Forelimb muscle (tissue), 1 donor: Measurements from ENCODE around the gene GON7. TPM values are rescaled to one million over a fixed set of nuclear protein-coding genes. Genes with fewer than 3 reads are reported as not detected.
"Not testable (repeated sequence)": the region's sequence is repeated elsewhere in the genome, so short reads cannot be mapped to it uniquely, and the experiment has no call there.

ENCODE experiments used
- DNase-seq: peaks from one replicate; pipeline ENCODE4 v3.0.0-alpha.2; 2013; ENCODE audit warnings: low read depth
- polyA plus RNA-seq: library from polyadenylated mRNA; unstranded; fragments of 120-200 nt; gene quantifications from one replicate; pipeline ENCODE4 v1.2.1, GENCODE V29; 2013; ENCODE audit not compliant: insufficient read length

Gene GON7, protein sequence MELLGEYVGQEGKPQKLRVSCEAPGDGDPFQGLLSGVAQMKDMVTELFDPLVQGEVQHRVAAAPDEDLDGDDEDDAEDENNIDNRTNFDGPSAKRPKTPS
- polyA plus RNA-seq = 8.2 TPM

DNA sequence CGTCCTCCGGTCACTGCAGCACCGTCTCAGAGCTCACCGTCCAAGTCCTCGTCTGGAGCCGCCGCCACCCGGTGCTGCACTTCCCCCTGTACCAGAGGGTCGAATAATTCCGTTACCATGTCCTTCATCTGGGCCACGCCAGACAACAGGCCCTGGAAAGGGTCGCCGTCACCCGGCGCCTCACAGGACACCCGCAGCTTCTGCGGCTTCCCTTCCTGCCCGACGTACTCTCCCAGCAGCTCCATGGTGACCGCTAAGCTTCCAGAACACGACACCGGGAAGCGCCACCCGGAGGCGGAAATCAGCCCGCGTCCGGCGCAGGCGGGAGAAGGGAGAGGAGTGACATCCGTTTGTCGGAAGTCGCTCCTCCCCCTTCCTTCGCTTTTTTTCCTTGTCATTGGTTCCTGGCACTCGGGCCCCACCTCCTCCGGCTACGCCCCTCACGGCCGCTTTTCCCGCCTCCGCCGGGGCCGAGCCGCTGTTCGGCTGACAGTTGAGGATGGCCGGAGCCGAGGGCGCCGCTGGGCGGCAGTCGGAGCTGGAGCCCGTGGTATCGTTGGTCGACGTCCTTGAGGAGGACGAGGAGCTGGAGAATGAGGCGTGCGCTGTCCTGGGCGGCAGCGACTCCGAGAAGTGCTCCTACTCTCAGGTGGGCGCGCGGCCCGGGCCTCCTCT is at the start of gene GON7, which contains the start of gene UBR7:
Gene GON7 (minus strand): TSS at position 273 of the 675 bp plus-strand sequence. CDS start 28 bp downstream, at position 245.
Gene UBR7 (plus strand): TSS at position 464 of the 675 bp plus-strand sequence. CDS start 36 bp downstream, at position 500.
- DNase-seq = peak; percentile 95

DNA sequence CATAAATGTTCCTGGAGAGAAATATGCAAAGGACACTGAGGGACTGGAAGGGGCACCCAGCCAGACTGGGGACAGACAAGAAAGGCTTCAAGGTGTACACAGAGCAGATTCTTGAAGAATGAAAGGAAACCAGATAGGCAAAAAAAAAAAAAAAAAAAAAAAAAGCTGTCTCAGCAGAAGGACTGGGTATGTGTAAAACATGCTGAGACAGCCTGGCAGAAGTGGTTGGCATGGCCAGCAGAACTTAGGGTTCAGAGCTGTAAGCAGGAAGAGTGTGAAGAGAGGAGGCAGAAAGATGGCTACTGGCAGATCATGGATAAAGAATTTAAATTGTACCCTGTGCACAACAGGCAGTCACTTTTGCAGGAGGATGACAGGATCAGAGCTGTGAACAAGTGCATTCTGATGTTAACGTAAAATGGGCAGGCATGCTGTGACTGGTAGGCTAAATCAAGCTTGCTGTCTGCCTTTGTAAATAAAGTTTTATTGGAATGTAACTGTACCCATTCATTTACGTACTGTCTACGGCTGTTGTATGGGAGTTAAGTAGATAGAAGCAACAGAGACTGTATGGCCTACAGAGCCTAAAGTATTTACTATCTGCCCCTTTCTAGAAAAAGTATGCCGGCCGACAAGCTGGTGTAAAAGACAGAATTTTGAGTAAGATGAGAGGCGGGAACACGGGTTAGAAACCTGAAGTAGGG is 42.4 kb upstream of the GON7 start:
- no peak for DNase-seq

DNA sequence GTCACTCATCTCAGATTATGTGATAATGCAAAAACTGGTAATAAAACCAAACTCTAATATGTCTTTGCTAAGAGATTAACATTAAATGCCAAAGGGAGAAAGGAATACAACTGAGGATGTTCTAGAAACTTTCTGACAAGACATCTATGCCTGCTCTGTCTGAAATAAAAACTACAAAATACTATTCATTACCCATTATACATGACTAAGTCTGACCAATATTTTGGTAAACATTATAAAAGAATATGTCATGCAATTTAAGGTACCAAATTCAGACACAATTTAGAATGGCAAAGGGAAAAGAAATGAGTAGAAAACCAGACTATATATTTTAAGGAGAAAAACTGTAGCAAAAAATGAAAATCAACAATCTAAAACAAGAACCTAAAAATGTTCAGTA is 39.7 kb upstream of the GON7 start:
- no peak for DNase-seq

DNA sequence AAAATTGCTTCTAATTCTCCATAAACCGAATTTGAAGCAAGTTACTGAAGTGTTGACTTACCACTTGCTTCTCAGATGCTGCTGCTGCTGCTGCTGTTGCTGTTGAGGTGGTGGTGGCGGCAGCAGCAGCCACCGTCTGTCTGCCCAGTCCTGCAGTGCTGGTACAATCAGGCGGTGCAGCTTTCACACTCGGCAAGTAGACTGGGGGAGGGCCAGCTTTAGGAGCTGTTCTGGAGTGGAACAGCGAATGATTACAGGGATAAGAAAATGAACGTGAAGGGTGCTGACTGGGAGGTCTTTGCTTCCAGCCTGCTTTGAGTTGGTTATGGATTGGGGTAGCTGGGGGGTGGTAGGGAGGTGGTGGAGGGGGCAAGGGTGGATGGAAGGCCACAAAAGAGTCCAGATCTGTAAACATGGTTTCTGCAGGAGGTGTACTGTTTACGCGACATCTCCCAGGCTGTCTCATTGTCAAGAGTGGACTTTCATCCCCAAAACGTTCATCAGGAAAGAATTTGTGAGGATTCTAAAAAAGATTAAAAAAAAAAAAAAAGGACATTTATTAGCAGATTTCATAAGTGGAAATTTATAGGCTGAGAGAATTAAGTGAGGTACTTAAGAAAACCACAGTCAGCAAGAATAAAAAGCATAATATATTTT is 39.0 kb upstream of the GON7 start:
- DNase-seq = no peak

DNA sequence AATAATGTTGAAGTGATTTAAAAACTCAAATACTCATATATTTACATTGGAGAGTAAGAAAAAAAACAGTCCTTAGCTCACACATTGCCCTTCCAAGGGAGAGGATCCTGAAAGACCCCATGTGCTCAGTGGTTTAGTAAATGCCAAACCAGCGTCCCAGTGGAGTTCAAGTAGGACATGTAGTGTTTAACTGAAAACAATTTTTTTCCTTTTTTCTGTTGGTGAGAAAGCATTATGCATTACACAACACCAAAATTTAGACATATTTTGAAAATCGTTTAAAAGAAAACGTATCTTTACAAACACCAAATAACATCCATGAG is 33.8 kb upstream of the GON7 start:
- no peak for DNase-seq

DNA sequence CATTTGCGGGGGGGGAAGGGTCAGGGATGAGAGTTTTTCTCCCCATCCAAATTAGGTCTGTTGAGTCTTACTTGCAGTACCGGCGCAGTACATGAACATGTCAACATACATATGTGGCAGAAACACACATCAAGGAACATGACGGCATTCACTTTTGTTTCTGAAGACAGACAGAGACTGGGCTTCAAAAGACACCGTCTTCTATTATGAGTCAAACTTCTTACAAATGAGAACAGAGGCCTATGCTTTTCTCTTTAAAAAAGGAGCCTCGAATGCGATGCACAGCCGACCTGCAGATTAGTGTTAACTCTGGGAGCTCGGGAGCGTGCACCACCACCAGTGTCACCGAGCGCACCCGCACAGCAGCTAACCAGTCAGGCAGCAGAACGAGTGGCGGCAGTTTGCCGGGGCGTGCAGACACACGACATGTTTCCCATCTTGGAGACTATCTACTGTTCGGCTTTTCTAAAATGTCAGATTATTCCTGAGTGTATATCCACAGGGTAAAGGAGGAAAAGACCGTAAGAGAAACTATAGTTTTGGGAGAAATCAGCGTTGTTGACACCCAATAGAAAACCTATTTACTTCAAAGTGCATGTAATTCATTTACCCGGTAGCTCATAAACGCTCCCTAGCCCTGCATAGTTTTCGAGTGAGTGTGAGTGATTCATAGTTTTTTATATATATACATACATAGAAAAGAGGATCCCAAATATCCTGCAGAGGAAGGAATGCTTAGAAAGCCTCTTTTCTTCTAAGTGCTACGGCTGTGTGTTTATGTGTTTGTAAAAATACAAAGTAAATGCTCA is 33.2 kb upstream of the GON7 start:
- no peak for DNase-seq

DNA sequence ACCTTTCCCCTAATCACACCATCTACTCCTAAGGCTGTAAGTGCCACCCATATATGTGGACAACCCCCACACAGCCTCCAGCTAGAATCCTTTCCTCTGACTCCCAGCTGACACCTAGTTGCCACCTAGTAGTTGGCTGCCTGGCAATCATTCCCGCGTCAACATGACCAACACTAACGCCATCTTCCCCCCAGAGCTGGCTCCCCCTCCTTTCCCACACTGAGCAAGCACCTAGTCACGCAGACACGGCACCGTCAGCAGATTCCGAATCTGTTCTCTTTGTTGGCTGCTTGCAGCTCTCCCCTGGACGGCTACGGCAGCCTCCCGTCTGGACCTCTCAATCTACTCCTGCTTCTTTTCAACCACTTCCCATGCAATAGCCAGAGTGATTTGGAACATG is 27.9 kb upstream of the GON7 start:
- no peak for DNase-seq

DNA sequence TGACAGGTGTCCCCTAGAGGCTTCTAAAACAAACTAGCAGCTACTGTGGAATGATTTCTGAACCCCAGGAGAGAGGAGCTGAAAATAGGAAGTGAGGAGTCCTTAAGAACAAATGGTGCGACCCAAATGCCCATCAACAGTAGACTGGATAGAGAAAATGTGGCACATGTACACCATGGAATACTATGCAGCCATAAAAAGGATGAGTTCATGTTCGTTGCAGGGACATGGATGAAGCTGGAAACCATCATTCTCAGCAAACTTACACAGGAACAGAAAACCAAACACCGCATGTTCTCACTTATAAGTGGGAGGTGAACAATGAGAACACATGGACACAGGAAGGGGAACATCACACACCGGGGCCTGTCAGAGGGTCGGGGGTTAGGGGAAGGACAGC is 26.2 kb upstream of the GON7 start:
- not testable (repeated sequence) for DNase-seq

DNA sequence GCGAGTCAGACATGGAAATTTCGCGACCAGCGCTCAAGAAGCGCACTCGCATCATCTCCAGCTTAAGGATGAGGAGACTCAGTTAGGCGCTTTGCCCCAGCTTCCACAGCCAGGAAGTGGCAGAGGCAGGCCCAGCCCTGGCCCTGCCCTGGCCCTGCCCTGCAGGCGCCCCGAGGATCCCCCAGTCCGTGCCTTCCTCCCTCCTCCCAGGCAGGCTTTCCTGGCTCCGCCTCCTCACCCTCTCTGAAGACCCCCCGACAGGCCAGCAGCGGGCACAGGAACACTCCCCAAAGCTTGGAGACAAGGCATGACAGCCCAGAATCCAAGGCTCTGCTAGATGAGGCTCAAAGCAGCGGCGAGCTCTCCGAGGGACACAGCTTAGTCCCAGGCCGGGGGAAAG is 25.3 kb upstream of the GON7 start:
- no peak for DNase-seq

DNA sequence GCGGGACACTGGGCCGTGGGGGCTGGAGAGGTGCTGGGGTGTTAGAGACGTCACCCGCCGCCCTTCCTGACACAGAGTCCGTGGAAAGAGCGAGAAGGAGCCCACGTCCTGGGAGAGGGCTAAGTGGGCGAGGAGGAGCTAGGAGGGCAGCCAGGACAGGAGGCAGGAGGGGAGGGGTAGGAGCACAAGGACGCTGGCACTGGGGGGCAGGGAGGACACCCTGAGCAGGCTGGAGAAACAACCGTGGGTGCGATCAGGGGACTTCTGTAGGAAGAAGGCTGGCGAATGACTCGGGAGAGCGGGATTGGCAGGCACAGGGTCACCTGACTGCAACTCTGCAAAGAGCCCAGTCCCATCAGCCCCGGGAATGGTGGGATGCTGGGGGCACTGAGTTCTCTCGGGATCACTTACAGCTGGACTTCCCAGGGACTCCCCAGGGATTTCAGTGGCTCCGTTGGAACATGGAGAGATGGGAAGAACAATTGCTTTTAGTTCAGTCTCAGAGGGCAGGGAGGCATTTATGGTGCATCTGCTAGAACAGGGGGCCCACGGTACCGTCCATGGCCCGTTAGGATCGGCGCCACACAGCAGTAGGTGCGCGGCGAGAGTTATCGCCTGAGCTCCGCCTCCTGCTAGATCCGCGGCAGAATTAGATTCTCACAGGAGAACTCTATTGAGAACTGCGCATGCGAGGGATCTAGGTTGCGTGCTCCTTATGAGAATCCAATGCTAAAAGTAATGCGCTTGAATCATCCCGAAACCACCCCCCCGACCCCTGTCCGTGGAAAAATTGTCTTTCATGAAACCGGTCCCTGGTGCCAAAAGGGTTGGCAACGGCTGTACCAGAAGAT is 24.5 kb upstream of the GON7 start:
- DNase-seq = no peak

DNA sequence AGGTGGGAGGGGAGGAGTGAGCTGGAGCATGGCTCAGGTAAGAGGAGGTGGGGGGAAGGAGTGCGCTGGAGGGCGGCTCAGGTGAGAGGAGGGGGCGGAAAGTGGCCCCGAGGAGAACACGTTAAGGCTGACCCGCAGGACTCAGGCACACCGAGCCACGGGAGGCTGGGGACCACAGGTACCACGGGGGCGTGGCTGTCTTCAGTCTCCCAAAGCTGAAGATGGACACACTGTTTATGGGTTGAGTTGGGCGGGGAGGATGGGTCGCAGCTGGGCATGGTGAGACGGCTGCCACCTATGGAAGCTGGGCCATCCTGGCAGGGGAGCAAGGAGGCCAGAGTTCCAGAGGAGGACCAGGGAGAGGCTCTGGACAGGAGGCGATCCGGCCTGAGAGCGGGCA is 23.7 kb upstream of the GON7 start:
- DNase-seq = no peak

DNA sequence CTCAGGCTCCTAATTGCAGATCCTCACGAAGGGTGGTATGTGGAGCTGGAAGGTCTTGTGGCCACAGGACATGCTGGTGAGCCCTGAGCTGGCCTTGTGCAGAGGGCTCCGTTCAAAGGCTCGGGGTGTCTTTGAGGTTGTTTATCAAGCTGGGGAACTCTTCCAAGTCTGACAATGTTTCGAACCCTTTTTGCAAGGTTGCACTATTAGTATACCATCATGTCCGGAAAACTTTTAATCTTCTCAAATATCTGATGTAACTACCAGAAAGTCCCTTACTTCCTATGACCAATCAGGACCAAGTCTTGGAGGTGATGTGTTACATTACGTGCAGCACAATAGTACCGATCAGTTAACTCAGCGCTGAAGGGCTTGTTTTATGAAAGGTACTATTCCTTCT is 21.7 kb upstream of the GON7 start:
- DNase-seq = no peak

DNA sequence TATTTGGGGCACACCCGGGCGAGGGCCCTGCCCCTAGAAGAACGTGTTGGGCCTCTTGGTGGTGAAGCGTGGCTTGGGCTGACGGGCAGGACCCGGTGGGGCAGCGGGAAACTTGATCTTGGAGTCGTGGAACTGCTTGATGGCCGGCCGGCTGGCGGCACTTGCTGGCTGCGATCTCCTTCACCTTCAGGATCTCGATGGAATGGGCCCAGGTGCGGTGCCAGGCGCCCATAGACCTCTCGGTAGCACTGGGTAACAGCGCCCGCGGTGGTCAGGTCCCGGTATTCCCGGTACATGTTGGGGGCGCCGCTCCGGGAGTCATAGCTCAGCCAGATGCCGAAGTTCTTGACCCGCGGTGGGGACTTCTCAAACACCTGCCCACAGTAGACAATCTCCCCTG is 16.7 kb upstream of the GON7 start:
- DNase-seq = no peak

DNA sequence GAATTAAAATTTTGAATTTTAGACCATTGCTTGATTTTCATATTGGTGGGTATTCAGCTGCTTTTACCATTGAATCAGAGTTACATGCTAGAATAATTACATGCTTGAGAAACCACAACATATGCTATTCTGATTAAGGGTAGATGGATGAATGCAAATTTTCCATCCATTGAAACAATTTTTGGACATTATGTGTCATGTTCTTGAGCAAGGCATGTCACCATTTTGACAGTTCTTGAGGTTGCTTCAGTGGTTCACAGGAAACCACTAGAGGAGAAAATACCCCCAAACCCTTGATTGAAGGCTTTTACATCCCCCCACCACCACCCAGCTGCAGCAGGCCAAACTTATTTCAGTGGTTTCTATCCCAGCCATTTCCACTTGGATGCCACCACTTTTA is 13.6 kb upstream of the GON7 start:
- DNase-seq = no peak

DNA sequence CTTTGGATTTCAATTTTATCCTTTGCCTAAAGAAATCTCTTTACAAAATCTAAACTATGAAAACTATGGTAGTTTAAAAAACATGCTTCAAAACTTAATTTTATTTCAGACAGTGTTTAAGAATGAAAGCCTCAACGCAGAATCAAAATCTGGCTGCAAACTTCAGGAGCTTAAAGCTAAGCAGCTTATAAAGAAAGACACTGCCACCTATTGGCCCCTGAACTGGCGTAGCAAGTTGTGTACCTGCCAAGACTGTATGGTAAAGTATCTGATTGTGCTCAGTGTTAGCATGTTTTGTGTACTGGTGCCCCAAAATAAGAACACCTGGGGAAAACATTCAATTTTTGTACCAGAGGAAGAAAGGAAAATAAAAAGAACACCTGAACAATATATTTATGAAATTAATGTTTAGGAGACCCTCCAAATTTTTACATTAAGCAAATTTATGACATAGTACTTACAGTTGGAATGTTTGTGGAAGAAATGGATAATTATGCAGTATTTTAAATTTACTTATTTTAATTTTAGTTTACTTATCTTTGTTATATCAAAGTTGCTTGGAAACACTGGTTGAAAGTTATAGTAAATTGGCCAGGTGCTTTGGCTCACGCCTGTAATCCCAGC is 12.3 kb upstream of the GON7 start:
- DNase-seq = no peak

DNA sequence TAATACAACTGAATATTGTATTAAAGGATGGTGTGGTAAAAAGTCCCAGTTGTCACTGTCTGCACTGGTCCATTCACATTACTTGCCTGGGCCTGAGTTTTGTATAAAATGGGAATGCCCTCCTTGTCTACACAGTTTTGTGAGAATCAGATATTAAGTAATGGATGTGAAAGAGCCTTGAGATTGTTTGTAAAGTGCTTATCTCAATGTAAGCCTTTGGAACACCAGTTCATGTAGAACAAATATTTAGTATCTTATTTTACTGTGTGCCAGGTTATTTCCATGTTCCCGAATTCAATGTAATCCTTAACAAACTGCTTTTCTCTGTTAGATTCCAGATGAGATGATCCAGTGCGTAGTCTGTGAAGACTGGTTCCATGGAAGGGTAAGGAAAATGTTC is 7.7 kb upstream of the GON7 start:
- DNase-seq = no peak

DNA sequence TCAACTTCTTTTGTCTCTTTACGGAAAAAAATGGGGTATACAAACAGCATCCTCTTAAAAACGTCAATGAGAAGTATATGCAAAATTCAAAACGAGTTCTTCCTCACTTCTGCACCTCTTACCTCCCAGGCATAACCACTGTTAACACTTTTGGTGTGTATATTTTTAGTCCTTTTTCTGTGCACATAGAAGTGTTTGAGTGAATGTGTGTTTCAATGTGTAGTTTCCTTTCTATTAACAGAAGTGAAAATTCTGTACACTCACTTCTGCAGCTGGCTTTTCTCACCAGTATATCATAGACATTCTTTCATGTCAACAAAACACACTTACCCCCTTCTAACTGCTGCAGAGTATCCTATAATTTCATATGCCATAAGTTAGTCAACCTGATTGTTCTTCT is 5.6 kb upstream of the GON7 start:
- DNase-seq = no peak

DNA sequence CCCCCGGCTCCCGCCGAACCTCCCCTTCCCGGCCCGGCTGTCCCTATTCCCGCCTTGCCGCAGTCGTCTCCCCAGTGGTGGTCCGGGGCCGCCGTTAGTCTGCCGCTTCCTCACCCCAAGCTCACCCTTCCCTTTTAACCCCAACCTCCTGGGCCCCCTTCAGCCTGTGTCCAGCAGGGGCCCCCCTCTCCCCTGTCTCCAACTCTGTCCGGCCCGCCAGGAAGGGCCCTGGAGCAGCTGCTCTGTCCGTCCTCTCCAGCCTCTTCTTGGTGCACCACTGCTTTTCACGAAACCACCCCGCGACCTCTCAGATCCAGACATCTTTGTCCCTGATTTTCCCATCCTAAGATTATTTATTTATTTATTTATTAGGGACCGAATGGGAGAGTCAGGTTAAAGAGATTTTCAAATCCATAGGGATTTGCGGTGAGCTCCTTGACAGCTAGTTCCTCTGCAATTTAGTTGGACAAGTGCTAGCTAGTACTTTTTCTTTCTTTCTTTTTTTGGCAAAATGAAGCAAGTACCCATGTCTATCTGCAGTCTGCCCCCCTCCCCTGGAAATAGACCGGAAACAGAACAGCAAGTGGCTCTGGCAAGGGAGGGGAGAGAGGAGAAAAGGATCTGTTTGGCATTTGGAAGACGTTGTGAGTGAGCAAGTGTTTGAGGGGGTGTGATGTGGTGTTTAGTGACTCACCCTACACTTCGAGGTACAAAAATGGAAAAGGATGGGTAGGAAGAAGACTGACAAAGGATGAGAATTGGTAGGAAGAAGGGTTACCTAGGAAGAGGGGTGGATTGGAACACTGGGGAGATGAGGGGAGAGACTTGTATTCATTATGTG is 823 bp upstream of the GON7 start:
- no peak for DNase-seq

DNA sequence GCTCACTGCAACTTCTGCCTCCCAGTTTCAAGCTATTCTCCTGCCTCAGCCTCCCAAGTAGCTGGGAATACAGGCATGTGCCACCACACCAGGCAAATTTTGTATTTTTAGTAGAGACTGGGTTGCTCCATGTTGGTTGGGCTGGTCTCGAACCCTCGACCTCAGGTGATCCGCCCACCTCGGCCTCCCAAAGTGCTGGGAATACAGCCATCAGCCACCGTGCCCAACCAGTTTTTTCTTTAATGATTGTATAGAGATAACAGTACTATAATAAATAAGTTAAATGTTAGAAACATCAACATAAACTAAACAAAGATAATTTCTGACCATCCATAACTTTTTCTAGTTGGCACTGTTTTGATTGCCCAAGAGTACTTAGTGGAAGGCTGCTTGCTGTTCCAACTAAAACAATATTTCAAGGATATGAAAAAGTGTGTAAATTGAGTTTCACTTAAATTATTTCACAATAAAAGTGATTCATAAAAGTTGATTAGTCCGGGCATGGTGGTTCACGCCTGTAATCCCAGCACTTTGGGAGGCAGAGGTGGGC is 5.6 kb downstream of the GON7 start:
- DNase-seq = no peak
